ENCODE results near the gene UAP1.

DNA sequence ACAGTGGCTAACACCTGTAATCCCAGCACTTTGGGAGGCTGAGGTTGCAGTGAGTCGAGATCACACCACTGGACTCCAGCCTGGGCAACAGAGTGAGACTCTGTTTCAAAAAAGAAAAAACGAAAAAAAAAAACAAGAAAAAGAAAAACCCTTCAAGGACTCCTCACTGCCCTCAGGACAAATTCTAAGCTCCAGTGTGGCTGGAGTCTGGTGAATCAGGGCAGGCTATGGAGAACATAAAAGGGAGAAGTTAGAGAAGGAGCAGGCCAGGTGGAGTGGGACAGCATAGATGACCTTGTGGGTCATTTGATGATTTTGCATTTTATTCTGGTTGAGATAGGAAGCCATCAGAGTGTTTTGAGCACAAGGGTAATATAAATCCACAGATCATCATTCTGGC, 12.5 kb upstream of the UAP1 start:
- no peak for TF ChIP-seq POLR2AphosphoS5 (IDR thresholded peaks at IDR 0.05; ENCODE audit: low read depth, low read length)
- TF ChIP-seq, protein P1, sequence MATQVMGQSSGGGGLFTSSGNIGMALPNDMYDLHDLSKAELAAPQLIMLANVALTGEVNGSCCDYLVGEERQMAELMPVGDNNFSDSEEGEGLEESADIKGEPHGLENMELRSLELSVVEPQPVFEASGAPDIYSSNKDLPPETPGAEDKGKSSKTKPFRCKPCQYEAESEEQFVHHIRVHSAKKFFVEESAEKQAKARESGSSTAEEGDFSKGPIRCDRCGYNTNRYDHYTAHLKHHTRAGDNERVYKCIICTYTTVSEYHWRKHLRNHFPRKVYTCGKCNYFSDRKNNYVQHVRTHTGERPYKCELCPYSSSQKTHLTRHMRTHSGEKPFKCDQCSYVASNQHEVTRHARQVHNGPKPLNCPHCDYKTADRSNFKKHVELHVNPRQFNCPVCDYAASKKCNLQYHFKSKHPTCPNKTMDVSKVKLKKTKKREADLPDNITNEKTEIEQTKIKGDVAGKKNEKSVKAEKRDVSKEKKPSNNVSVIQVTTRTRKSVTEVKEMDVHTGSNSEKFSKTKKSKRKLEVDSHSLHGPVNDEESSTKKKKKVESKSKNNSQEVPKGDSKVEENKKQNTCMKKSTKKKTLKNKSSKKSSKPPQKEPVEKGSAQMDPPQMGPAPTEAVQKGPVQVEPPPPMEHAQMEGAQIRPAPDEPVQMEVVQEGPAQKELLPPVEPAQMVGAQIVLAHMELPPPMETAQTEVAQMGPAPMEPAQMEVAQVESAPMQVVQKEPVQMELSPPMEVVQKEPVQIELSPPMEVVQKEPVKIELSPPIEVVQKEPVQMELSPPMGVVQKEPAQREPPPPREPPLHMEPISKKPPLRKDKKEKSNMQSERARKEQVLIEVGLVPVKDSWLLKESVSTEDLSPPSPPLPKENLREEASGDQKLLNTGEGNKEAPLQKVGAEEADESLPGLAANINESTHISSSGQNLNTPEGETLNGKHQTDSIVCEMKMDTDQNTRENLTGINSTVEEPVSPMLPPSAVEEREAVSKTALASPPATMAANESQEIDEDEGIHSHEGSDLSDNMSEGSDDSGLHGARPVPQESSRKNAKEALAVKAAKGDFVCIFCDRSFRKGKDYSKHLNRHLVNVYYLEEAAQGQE (IDR thresholded peaks at IDR 0.05; ENCODE audit: insufficient read depth in 1 of 2, low read depth in 2 of 2, low read length in 2 of 2): no peak
- TF ChIP-seq TAF1 (IDR thresholded peaks at IDR 0.05; ENCODE audit: borderline replicate concordance, insufficient read depth, low read length): no peak
